Endothelial cell of umbilical vein (primary cell): Measurements from ENCODE around the gene ZMIZ1.

Experiments
- CTCF ChIP-seq, 2 donors: IDR thresholded peaks; 1 replicate in 1 of 2; 2 replicates in 1 of 2; pipeline ENCODE4 v1.5.1; 2011; ENCODE audit warnings: low read length in 2 of 2, mild to moderate bottlenecking in 2 of 2, moderate library complexity in 2 of 2, control low read depth in 1 of 2, inconsistent platforms in 1 of 2, low read depth in 1 of 2; ENCODE audit not compliant: insufficient read depth in 1 of 2; ENCODE audit errors: extremely low read depth in 1 of 2
- EZH2 ChIP-seq: IDR thresholded peaks from 2 replicates; pipeline ENCODE4 v1.6.1; 2012; ENCODE audit warnings: borderline replicate concordance, low read depth, mild to moderate bottlenecking, moderate library complexity, low read length, inconsistent platforms; ENCODE audit not compliant: severe bottlenecking
- MYC ChIP-seq: IDR thresholded peaks from one replicate; pipeline ENCODE4 v1.6.1; 2011; ENCODE audit warnings: mild to moderate bottlenecking, low read depth, low read length
- POLR2A ChIP-seq: IDR thresholded peaks from 2 replicates; pipeline ENCODE4 v1.6.1; 2012; ENCODE audit warnings: low read depth, mild to moderate bottlenecking, control low read depth, low read length

DNA sequence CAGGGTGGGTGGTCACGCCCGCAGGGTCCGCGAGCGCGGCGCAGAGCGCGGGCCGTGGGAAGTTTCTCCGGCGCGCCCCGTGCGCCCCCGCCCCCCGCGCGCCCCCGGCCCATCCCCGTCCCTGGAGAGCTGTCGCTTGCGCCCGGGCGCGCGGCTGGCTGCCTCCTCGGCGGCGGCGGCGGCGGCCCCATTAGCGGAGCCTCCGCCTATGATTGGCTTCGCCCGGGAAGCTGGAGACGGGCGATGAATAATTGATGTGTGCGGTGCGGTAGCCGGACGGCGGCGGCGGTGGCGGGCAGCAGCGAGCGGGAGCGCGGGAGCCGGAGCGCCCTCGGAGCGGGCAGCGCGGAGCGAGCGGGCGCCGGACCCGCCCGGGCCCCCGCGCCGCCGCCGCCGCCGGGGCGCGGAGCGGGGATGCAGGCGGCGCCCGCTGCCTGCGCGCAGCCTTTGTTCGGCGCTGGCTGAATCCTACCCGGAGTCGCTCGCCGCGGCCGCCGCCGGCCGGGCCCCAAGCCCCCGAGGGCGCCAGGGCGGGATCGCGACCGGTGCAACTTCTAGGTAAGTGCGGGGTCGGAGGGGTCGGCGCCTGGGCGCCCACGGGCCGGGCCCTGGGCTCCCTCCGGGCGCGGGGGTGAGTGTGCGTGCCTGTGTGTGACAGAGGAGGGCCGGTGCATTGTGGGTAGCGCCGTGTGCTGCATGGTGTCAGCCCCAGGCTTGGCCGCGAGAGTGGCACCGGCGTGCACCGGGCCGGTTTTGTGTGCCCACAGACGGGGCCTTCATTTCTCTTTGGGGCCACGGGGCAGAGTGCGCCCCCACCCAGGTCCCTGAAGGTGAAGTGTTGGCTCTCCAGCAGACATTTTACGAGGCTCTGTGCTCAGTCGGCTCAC, 174.7 kb downstream of the ZMIZ1 start:
- TF ChIP-seq EZH2 (no peak), POLR2A (peak; percentile 52), CTCF (IDR thresholded peaks at IDR 0.05; ENCODE audit: extremely low read depth in 1 of 2, insufficient read depth in 1 of 2, low read depth in 1 of 2, low read length in 2 of 2) (no peak), MYC (peak; percentile 56)
